ENCODE results near the gene NPLOC4.
"Not testable (repeated sequence)": the region's sequence is repeated elsewhere in the genome, so short reads cannot be mapped to it uniquely, and the experiment has no call there.

The NPLOC4 gene

GRCh38 chr17:81682565-81683207, 45.8 kb upstream of the NPLOC4 start:
- DNase-seq (ENCODE audit: low read depth): no peak

GRCh38 chr17:81681672-81682071, 44.8 kb upstream of the NPLOC4 start:
- no peak overlapping the region for H3K4me3 ChIP-seq (ENCODE audit: low read length)
- DNase-seq (ENCODE audit: low read depth): no peak
- TF ChIP-seq CTCF (conservative IDR thresholded peaks at IDR 0.05; ENCODE audit: low read depth, low read length): no peak

More at GRCh38 chr17:81682565-81683207, 45.8 kb upstream of the NPLOC4 start:
- TF ChIP-seq CTCF (conservative IDR thresholded peaks at IDR 0.05; ENCODE audit: low read depth, low read length): no peak
- H3K4me3 ChIP-seq (ENCODE audit: low read length): peak overlapping the region; percentile 90

- TF ChIP-seq CTCF (conservative IDR thresholded peaks at IDR 0.05; ENCODE audit: low read depth, low read length): no peak
- DNase-seq (ENCODE audit: low read depth): no peak
- no peak overlapping the region for H3K4me3 ChIP-seq (ENCODE audit: low read length)
Measured at GRCh38 chr17:81680150-81680549, 43.2 kb upstream of the NPLOC4 start.

- no peak for TF ChIP-seq CTCF (conservative IDR thresholded peaks at IDR 0.05; ENCODE audit: low read depth, low read length)
- H3K4me3 ChIP-seq (ENCODE audit: low read length): no peak overlapping the region
- DNase-seq (ENCODE audit: low read depth): no peak
Measured at GRCh38 chr17:81676906-81677305, 40.0 kb upstream of the NPLOC4 start.

GRCh38 chr17:81675515-81676221, 38.8 kb upstream of the NPLOC4 start:
- H3K4me3 ChIP-seq (ENCODE audit: low read length); DNase-seq (ENCODE audit: low read depth): not testable (repeated sequence)
- peak; percentile 47 for TF ChIP-seq CTCF (conservative IDR thresholded peaks at IDR 0.05; ENCODE audit: low read depth, low read length)

- H3K4me3 ChIP-seq (ENCODE audit: low read length): no peak overlapping the region
- TF ChIP-seq CTCF (conservative IDR thresholded peaks at IDR 0.05; ENCODE audit: low read depth, low read length): no peak
- DNase-seq (ENCODE audit: low read depth): no peak
Measured at GRCh38 chr17:81673561-81674258, 36.8 kb upstream of the NPLOC4 start.

Data from retinal pigment epithelial cell (primary cell).